MG63 (cell line): ENCODE measurements around the gene SLC19A1. TPM values are rescaled to one million over a fixed set of nuclear protein-coding genes. Genes with fewer than 3 reads are reported as not detected.

ENCODE experiments used
- DNase-seq: peaks from one replicate; pipeline ENCODE4 v3.0.0-alpha.2; 2020
- H3K27me3 ChIP-seq: fragments of 250-450 bp; sonication (Bioruptor Pico); 2 replicates; pipeline ENCODE4 v1.5.1; 2020; ENCODE audit warnings: mild to moderate bottlenecking, moderate library complexity
- H3K36me3 ChIP-seq: fragments of 250-450 bp; sonication (Bioruptor Pico); 2 replicates; pipeline ENCODE4 v1.5.1; 2020; ENCODE audit warnings: mild to moderate bottlenecking, moderate library complexity
- H3K4me3 ChIP-seq: fragments of 250-450 bp; sonication (Bioruptor Pico); 2 replicates; pipeline ENCODE4 v1.5.1; 2020; ENCODE audit warnings: mild to moderate bottlenecking, moderate library complexity
- H3K9me3 ChIP-seq: fragments of 250-450 bp; sonication (Bioruptor Pico); 2 replicates; pipeline ENCODE4 v1.5.1; 2020; ENCODE audit warnings: mild to moderate bottlenecking, moderate library complexity
- total RNA-seq: library from RNA; depleted of rRNA; stranded (reverse); fragments of >200 nt; shearing (Covaris generic); gene quantifications from 2 replicates; pipeline ENCODE4 v1.2.3, GENCODE V29; 2014; ENCODE audit warnings: low replicate concordance

The SLC19A1 gene
- total RNA-seq, 1 experiment from 2014 or later, result 26.7 TPM

DNA sequence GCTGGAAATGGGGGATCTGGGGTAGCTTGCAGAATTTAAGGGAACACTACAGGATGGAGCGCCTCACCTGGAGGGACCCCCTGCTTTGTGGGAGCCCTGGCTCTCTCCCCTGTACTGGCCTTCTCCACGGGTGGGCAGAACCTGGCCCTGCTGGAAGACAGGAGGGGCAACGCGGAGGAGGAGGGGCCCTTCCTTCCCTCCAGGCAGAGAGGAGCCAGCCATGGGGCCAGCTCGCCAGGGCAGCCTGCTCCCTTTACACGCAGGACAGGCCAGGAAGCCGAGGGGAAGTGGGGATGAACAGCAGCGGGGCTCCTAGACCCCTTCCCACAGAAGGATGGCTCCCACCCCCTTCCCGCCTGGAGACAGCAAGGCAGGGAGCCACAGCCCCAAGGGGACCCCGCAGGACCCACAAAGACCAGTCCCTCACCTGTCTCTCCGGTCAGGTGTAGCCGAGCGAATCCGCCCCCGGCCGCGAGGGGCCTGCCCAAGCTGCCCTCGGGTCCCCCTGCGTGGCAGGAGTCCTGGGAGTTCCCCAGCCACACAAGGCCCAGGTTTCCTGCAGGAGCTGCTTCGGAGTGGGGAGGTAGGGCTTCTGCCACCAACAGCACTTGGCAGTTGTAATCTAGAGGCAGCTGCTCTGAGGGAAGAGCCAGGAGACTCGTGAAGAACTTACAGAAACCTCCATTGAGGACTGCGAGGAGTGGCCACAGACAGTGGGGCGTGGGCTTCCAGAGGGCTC lies 1.6 kb upstream of the SLC19A1 start:
- peaks cover 21% of the 10 kb centered on the region for H3K36me3 ChIP-seq
- no peaks in the 10 kb centered on the region for H3K9me3 ChIP-seq
- DNase-seq, result no peak
- peaks cover 7% of the 10 kb centered on the region; the same call in 1 of the 2 replicates for H3K27me3 ChIP-seq
- H3K4me3 ChIP-seq, result no peak overlapping the region

DNA sequence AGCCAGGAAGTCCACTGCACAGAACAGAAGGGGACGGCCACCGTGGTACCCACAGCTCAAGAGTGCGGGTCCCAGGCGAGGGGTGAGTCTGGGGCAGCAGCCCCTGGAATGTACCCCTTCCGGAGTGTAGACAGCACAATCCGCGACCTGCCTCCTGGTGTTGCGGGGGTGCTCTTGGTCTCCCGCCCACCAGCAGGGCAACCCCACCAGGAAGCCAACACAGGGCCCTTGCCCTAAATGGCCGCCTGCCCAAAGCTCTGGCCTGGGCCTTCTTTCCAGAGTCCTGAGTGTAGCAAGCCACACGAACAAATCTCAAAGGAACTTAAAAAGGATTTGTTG lies 1.1 kb upstream of the SLC19A1 start:
- no peak overlapping the region for H3K4me3 ChIP-seq
- H3K9me3 ChIP-seq, result no peaks in the 10 kb centered on the region
- H3K27me3 ChIP-seq, result peaks cover 7% of the 10 kb centered on the region; the same call in 1 of the 2 replicates
- no peak for DNase-seq
- peaks cover 21% of the 10 kb centered on the region for H3K36me3 ChIP-seq

DNA sequence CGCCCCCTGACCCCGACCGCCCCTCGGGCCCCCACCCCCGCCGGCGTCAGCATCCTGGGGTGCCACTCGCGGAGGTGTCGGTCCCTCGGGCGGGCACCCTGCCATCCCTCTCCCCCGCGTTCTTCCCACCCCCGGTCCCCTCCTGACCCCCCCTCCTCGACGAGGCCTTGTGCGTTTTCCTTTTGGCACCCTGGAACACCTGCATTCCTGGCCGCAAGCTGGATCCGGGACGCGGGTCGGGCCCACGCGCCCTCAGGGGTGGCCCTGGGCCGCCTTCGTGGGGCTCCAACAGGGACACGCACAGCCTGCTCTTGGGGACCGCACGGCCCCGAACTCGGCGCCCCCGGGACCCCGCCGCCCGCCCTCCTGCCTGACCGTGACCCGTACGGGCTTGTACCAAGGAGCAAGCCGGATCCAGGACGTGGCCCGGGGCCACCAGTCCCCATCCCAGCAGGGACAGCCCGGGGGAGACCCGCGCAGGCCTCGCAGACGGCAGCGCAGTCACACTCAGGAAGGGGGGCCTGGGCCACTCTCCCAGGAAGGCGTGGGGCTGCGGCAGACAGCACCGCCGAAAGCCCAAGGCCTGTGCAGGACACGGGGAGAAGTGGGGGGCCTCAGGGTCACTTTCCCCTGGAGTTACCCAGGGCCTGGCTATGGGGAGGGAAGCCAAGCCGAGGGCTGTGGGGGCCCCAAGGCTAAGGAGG lies 579 bp upstream of the SLC19A1 start:
- Histone ChIP-seq H3K4me3 (peak overlapping the region; percentile 56; the same call in 1 of the 2 replicates), H3K27me3 (0 out of 2 replicates have a peak, but pooled peaks cover 2% of the 10 kb centered on the region), H3K36me3 (peaks cover 25% of the 10 kb centered on the region), H3K9me3 (no peaks in the 10 kb centered on the region)
- no peak for DNase-seq

DNA sequence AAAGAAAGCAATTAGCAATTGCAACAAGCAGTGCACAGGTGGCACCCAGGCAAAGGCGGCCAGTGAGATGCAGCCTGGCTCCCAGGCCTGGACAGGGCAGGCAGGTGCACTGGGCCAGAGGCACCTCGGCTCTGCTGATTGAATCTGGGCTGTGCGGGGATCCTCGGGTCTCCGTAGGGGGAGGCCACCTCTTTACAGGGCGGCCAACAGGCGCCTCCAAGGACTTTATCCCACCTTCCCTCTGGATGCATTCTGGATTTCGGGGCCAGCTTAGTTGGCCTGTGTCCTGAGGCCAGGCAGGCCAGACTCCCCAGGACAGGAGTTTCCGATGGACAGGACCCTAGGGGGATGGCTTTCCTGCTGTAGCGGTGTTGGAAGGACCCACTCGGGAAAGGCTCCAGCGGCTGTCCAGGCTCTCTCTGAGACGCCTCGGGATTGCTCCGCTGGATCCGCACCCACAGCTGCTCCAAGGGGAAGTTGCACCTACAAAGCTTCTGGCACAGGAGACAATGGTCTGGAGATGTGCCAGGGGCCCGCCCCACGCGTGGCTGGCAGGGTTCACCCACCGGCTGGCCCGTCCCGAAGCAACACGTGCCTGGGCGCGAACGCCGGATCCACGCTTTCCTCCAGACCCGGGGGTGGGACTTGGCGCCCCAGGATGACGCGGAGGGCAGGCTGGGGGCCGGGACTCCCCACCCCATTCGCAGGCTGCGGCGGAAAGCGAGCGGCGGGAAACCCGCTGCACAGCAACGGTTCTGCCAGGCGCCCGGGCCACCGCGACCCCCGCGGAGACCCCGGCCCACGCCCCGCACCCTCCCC lies 810 bp downstream of the SLC19A1 start:
- Histone ChIP-seq H3K36me3 (peaks cover 25% of the 10 kb centered on the region), H3K27me3 (no peaks in the 10 kb centered on the region), H3K4me3 (peak overlapping the region; percentile 56), H3K9me3 (no peaks in the 10 kb centered on the region)
- DNase-seq, result peak; percentile 91

GRCh38 chr21:45540601-45540970 lies 1.7 kb downstream of the SLC19A1 start:
- H3K27me3 ChIP-seq, result no peaks in the 10 kb centered on the region
- no peaks in the 10 kb centered on the region for H3K9me3 ChIP-seq
- peaks cover 25% of the 10 kb centered on the region for H3K36me3 ChIP-seq
- H3K4me3 ChIP-seq, result no peak overlapping the region; the same call in 1 of the 2 replicates
- DNase-seq, result no peak

DNA sequence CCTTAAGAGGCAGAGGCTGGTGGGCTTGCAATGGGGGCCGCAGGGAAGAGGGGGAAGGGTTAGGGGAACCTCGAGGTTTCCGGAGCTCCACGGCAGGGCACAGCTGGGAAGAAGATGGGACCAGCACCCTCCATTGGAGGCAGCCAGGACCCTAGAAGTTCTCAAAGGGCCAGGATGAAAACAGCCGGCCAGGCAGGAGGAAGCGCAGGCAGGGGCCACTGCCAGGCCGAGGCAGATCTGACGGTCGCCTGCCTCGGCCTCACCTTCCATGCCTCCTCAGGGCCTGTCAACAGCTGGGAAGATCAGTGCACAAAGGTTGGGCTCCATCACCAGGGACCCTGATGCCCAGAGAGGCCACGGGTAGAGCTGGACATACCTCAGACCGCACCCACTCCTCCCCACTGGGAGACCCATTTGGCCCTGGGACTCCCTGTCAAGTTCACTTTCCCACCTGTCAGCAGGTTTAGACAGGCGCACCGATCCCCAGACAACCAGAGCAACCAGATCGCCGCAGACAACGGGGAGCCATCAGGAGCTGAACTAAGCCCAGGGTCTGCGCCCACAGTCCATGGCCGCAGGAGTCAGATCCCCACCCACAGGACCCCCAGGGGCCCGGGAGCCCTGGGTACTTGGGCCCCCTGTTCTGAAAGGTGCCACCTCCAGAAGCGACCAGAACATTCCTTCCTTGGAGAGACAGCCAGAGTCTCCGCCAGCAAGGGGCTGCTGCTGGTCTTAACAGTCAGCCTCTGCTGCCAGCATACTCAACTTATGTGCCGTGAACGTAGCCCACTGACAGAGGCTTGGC lies 2.2 kb downstream of the SLC19A1 start:
- H3K4me3 ChIP-seq, result no peak overlapping the region
- no peaks in the 10 kb centered on the region for H3K9me3 ChIP-seq
- H3K27me3 ChIP-seq, result no peaks in the 10 kb centered on the region
- peaks cover 25% of the 10 kb centered on the region for H3K36me3 ChIP-seq
- DNase-seq, result no peak

DNA sequence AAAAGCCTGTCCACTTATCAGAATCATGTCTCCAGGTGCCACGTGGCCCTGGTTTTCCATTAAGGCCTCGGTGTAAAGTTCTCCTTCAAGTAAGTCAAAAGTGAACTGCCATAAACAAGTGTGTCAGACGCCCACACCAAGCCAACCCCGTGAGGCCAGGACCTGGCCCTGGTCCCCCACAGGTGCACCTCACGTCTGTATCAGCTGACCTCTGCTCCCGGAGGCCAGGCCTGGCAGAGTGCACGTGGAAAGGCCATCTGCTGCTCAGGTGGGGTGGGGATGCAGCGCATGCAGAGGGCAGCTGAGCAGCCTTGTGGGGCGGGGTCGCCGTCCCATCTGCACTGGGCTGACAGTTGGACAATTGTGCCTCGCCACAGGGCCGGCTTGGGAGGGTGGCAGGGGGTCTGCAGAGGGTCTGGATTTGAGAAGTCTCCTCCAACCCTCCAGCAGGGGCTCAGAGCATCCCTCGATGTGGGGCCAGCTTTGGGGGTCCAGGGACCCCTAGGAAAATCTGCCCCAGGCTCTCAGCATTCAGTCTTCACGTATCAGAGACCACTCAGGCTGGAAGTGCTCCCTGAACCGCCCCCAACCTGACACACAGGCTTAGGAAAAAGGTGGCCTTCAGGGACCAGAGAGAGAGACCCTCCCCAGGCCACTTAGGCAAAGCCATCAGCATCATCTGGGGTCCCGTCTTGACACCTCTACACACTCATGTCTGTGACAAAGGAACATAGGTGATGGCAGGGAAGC lies 3.0 kb downstream of the SLC19A1 start:
- DNase-seq, result no peak
- no peaks in the 10 kb centered on the region for H3K9me3 ChIP-seq

DNA sequence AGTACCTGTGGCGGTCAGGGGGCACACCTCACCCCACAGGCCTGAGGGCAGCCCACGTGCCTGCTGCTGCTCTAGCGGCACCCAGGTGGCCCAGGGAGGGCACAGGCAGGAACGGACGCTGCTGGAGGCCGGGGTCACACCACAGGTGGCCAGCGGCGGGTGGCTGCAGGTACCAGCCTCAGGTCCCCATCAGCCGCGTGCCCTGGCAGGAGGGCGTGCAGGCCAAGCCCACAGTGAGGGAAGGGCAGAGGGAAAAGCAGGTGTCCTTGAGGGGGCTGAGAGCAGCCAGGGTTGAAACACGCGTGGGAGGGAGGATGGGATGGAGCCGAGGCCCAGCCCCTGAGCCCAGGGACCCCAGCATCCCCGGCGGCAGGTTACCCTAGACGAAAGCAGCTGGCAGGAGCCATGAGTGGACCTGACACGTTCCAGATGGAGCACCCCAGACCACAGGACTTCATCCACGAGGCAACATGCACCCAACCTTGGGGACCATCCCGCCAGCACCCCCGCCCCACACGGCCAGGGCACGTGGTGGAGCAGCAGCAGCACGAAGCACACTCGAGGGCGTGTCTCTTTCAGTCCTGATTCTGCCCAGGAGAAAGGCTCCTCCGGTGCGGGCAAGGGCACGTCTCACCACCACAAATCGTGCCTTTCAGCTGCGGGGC lies 3.7 kb downstream of the SLC19A1 start:
- no peak for DNase-seq

More for the DNA sequence above, 3.0 kb downstream of the SLC19A1 start:
- peaks cover 31% of the 10 kb centered on the region for H3K36me3 ChIP-seq
- H3K27me3 ChIP-seq, result no peaks in the 10 kb centered on the region
- H3K4me3 ChIP-seq, result no peak overlapping the region

DNA sequence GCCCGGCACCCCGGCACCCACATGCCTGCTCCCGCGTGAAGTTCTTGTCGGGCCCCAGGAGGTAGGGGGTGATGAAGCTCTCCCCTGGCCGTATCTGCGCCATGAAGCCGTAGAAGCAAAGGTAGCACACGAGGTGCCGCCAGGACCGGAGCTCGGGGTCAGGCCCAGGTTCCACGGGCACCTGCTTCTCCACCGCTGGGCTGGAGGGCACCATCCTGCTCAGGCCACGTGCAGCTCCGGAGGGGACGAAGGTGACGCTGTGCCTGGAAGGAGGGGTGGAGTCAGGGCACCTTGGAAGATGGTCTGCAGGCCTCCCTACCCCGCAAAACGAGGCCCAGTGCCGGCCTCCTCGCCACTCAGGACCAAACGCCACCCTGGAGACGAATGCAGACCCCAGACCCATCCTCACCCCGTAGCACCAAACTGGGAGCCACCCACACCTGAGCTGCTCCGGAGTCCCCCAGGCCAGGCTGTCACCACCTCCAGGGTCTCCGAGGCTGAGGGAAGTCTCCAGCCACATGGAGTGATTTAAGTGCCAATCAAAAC lies 4.4 kb downstream of the SLC19A1 start:
- DNase-seq, result no peak
- H3K27me3 ChIP-seq, result no peaks in the 10 kb centered on the region
- no peaks in the 10 kb centered on the region for H3K9me3 ChIP-seq
- no peak overlapping the region for H3K4me3 ChIP-seq
- H3K36me3 ChIP-seq, result peaks cover 33% of the 10 kb centered on the region

More for the DNA sequence above, 3.7 kb downstream of the SLC19A1 start:
- Histone ChIP-seq H3K36me3 (peaks cover 33% of the 10 kb centered on the region), H3K4me3 (no peak overlapping the region), H3K27me3 (no peaks in the 10 kb centered on the region), H3K9me3 (no peaks in the 10 kb centered on the region)

GRCh38 chr21:45537111-45537745 lies 5.0 kb downstream of the SLC19A1 start:
- no peak for DNase-seq
- no peaks in the 10 kb centered on the region for H3K27me3 ChIP-seq
- no peak overlapping the region for H3K4me3 ChIP-seq

GRCh38 chr21:45536301-45537081 lies 5.7 kb downstream of the SLC19A1 start:
- Histone ChIP-seq H3K36me3 (peaks cover 39% of the 10 kb centered on the region), H3K9me3 (no peaks in the 10 kb centered on the region), H3K27me3 (no peaks in the 10 kb centered on the region), H3K4me3 (no peak overlapping the region)
- DNase-seq, result no peak

More at GRCh38 chr21:45537111-45537745, 5.0 kb downstream of the SLC19A1 start:
- peaks cover 33% of the 10 kb centered on the region for H3K36me3 ChIP-seq
- no peaks in the 10 kb centered on the region for H3K9me3 ChIP-seq

DNA sequence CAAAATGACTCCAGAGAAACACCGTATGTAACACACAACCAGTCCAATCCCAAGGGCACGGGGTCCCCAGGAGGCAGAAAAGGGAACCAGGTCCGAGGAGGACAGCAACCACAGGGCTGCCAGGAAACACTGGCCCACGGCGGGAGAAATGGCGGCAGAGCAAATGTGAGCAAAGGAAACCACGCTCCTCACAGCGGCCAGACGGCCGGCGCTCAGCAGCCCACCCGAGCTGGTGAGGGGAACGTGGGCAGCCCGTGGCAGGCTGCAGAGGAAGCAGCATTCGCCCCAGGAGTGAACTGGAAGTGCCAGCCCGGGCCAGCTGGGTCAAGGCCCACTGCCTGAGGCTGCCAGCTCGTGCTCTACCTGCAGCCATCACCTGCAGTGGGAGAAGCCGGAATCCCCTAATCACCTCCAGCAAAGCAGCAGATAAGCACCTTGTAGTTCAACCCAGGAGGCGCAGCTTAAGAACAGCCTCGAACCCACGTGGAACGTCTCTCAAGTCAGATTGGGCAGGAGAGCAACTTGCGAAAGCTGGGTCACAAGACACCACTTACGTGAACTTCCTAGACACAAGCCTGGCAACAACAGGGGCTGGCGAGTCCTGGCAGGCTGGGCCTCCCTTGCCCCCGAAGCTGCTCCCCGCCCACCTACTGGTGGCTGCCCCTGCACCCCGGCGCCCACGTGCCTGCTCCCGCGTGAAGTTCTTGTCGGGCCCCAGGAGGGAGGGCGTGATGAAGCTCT lies 6.7 kb downstream of the SLC19A1 start:
- Histone ChIP-seq H3K9me3 (no peaks in the 10 kb centered on the region), H3K4me3 (no peak overlapping the region), H3K27me3 (no peaks in the 10 kb centered on the region), H3K36me3 (peaks cover 33% of the 10 kb centered on the region)
- no peak for DNase-seq

DNA sequence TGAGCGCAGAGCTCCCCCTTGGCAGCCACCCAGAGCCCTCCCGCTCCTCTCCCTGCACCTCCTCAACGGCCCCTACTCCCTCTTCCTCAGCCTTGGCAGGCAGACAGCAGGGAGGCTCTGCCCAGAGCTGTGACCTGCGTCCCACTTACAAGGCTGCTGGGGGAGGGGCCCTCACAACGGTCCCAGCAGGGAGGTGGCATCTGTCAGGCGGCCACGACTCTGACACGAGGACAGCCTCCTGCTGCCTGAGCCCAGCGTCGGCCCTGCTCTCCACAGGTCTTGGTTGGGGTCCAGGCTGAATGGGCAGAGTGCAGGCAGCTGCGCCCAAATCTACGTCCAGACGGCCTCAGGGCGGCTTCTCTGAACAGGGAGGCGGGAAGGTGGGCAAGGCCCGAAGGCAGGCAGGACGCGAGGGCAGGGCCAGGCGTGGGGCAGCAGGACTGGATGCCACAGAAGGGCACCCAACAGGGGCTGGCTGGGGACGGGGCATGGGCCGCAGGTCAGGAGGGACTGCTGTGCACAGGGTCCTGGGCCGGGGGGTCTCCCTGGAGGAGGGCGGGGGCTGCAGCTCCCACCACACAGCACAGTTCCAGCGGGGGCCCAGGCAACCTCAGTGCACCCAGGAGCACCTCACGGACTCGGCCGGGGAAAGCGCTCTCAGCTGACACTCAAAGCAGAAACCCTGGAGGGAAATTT lies 7.5 kb downstream of the SLC19A1 start:
- Histone ChIP-seq H3K9me3 (no peaks in the 10 kb centered on the region), H3K27me3 (no peaks in the 10 kb centered on the region), H3K4me3 (no peak overlapping the region), H3K36me3 (peaks cover 35% of the 10 kb centered on the region)
- no peak for DNase-seq
